PC-3 (cell line): ENCODE measurements around the gene DENND10. TPM values are rescaled to one million over a fixed set of nuclear protein-coding genes. Genes with fewer than 3 reads are reported as not detected.

Experiments used
- ATAC-seq: fragments of 200-7000 bp; cut with Tn5 transposase; 2 replicates; pipeline ENCODE4 v1.9.1; 2020; ENCODE audit warnings: mild to moderate bottlenecking, moderate library complexity
- BruUV-seq: library from RNA; stranded (reverse); fragments of 400-500 nt; replicated peaks from 2 replicates; lab custom pipeline; 2021; lab: Mats Ljungman, UMichigan
- CTCF ChIA-PET: fragments of 300-600 bp; sonication (Branson Sonifier 250); formaldehyde crosslinking; loops from one replicate; lab custom pipeline; 2022; ENCODE audit warnings: antibody characterized with exemption; lab: Charles Lee
- POLR2A ChIA-PET: fragments of 300-600 bp; sonication (Branson Sonifier 250); formaldehyde crosslinking; loops from one replicate; lab custom pipeline; 2022; ENCODE audit warnings: antibody characterized with exemption; ENCODE audit not compliant: unreplicated experiment; lab: Charles Lee
- DNase-seq: peaks from one replicate; pipeline ENCODE4 v3.0.0-alpha.2; 2015
- H2AFZ ChIP-seq: fragments of 300-600 bp; sonication (generic); 2 replicates; pipeline ENCODE4 v1.6.0; 2016; ENCODE audit warnings: antibody characterized with exemption, low read length
- H3F3A ChIP-seq: fragments of 300-600 bp; sonication (generic); one replicate; pipeline ENCODE4 v1.6.0; 2017; ENCODE audit warnings: antibody characterized with exemption, low read length, control low read depth, mild to moderate bottlenecking; ENCODE audit not compliant: unreplicated experiment
- H3K27ac ChIP-seq: fragments of 300-600 bp; sonication (generic); 2 replicates; pipeline ENCODE4 v1.5.1; 2016; ENCODE audit warnings: mild to moderate bottlenecking, low read length
- H3K27me3 ChIP-seq: fragments of 300-600 bp; sonication (generic); 2 replicates; pipeline ENCODE4 v1.6.1; 2016; ENCODE audit warnings: low read length, mixed read lengths
- H3K36me3 ChIP-seq: fragments of 300-600 bp; sonication (generic); 2 replicates; pipeline ENCODE4 v1.6.1; 2016; ENCODE audit warnings: low read depth, mixed run types, low read length, mixed read lengths
- H3K4me1 ChIP-seq: fragments of 300-600 bp; sonication (generic); 2 replicates; pipeline ENCODE4 v1.5.1; 2016; ENCODE audit warnings: low read length; ENCODE audit not compliant: insufficient read depth
- H3K4me2 ChIP-seq: fragments of 300-600 bp; sonication (generic); 2 replicates; pipeline ENCODE4 v1.6.0; 2016; ENCODE audit warnings: low read length
- H3K4me3 ChIP-seq: fragments of 300-600 bp; sonication (generic); 2 replicates; pipeline ENCODE4 v1.5.1; 2016; ENCODE audit warnings: mild to moderate bottlenecking, low read length, mixed read lengths
- H3K79me2 ChIP-seq: fragments of 300-600 bp; sonication (generic); 2 replicates; pipeline ENCODE4 v1.6.1; 2017; ENCODE audit warnings: low read length, mixed read lengths
- H3K9ac ChIP-seq: fragments of 300-600 bp; sonication (generic); 2 replicates; pipeline ENCODE4 v1.6.0; 2016; ENCODE audit warnings: mild to moderate bottlenecking, low read length
- H3K9me2 ChIP-seq: fragments of 300-600 bp; sonication (generic); replicated peaks from 2 replicates; pipeline ENCODE4 v1.6.1; 2016; ENCODE audit warnings: mixed run types, low read length, mixed read lengths
- H3K9me3 ChIP-seq: fragments of 300-600 bp; sonication (generic); 2 replicates; pipeline ENCODE4 v1.6.1; 2016; ENCODE audit warnings: low read length, mixed read lengths
- H4K20me1 ChIP-seq: fragments of 300-600 bp; sonication (generic); 2 replicates; pipeline ENCODE4 v1.6.1; 2016; ENCODE audit warnings: low read length, mixed read lengths
- EZH2 ChIP-seq: fragments of 300-600 bp; sonication (generic); IDR thresholded peaks from one replicate; pipeline ENCODE4 v1.6.1; 2017; ENCODE audit warnings: antibody characterized with exemption, mild to moderate bottlenecking, low read length; ENCODE audit not compliant: unreplicated experiment
- EZH2phosphoT487 ChIP-seq: fragments of 300-600 bp; sonication (generic); IDR thresholded peaks from 2 replicates; pipeline ENCODE4 v1.6.1; 2018; ENCODE audit warnings: mild to moderate bottlenecking, antibody characterized with exemption, low read length, borderline replicate concordance
- intact Hi-C: fragments of 100-400 bp; cut with micrococcal nuclease; formaldehyde crosslinking; loops from 2 replicates; pipeline ENCODE4 v1.9.0; 2023
- total RNA-seq: library from RNA; depleted of rRNA; stranded (reverse); fragments of >200 nt; gene quantifications from 2 replicates; pipeline ENCODE4 v1.2.3, GENCODE V29; 2014
- TF ChIP-seq, protein P1 (sequence below): fragments of 300-600 bp; sonication (generic); conservative IDR thresholded peaks from 2 replicates; pipeline ENCODE4 v1.5.1; 2017; ENCODE audit warnings: antibody characterized with exemption, low read depth, mild to moderate bottlenecking, low read length

The DENND10 gene
- total RNA-seq, 1 experiment from 2014 or later, result 28.9 TPM

- ChIA-PET POLR2A (no interaction called here), CTCF (no interaction called here)
- peaks cover 1% of the 10 kb centered on the region for H4K20me1 ChIP-seq
- no peak overlapping the region for H3K9ac ChIP-seq
- no TSS peak for BruUV-seq
- H3K9me3 ChIP-seq, result no peaks in the 10 kb centered on the region
- H3K4me3 ChIP-seq, result no peak overlapping the region
- H3K9me2 ChIP-seq, result no peaks in the 10 kb centered on the region
- no peak overlapping the region for H2AFZ ChIP-seq
- TF ChIP-seq, protein P1, sequence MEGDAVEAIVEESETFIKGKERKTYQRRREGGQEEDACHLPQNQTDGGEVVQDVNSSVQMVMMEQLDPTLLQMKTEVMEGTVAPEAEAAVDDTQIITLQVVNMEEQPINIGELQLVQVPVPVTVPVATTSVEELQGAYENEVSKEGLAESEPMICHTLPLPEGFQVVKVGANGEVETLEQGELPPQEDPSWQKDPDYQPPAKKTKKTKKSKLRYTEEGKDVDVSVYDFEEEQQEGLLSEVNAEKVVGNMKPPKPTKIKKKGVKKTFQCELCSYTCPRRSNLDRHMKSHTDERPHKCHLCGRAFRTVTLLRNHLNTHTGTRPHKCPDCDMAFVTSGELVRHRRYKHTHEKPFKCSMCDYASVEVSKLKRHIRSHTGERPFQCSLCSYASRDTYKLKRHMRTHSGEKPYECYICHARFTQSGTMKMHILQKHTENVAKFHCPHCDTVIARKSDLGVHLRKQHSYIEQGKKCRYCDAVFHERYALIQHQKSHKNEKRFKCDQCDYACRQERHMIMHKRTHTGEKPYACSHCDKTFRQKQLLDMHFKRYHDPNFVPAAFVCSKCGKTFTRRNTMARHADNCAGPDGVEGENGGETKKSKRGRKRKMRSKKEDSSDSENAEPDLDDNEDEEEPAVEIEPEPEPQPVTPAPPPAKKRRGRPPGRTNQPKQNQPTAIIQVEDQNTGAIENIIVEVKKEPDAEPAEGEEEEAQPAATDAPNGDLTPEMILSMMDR, result no peak
- TF ChIP-seq EZH2phosphoT487 (no peak), EZH2 (no peak)
- H3K36me3 ChIP-seq, result no peaks in the 10 kb centered on the region
- no peak overlapping the region for H3K4me2 ChIP-seq
- intact Hi-C loops, result no loop called here
- no peaks in the 10 kb centered on the region for H3F3A ChIP-seq
- DNase-seq (no peak), ATAC-seq (no peak)
- peaks cover 19% of the 10 kb centered on the region for H3K79me2 ChIP-seq
- 0 out of 2 replicates have a peak, but pooled peaks cover 2% of the 10 kb centered on the region for H3K4me1 ChIP-seq
- no peak overlapping the region for H3K27ac ChIP-seq
- no peaks in the 10 kb centered on the region for H3K27me3 ChIP-seq
These were observed 19.0 kb upstream of the DENND10 start for GRCh38 chr10:119084896-119085295.

GRCh38 chr10:119087271-119087882 lies 16.5 kb upstream of the DENND10 start:
- no peaks in the 10 kb centered on the region for H3K36me3 ChIP-seq
- no peaks in the 10 kb centered on the region for H3F3A ChIP-seq
- H3K4me3 ChIP-seq, result no peak overlapping the region
- no peaks in the 10 kb centered on the region for H3K79me2 ChIP-seq
- no peaks in the 10 kb centered on the region for H3K9me3 ChIP-seq
- intact Hi-C loops, result no loop called here
- ATAC-seq (no peak), DNase-seq (no peak)
- no peak overlapping the region for H3K4me2 ChIP-seq
- H3K27ac ChIP-seq, result no peak overlapping the region
- H2AFZ ChIP-seq, result no peak overlapping the region
- H3K4me1 ChIP-seq, result peaks cover 12% of the 10 kb centered on the region
- H3K27me3 ChIP-seq, result no peaks in the 10 kb centered on the region
- no TSS peak for BruUV-seq
- ChIA-PET POLR2A (no interaction called here), CTCF (no interaction called here)
- TF ChIP-seq EZH2, result no peak
- TF ChIP-seq, protein P1, result no peak
- TF ChIP-seq EZH2phosphoT487, result no peak
- H3K9me2 ChIP-seq, result no peaks in the 10 kb centered on the region
- no peak overlapping the region for H3K9ac ChIP-seq
- H4K20me1 ChIP-seq, result no peaks in the 10 kb centered on the region

GRCh38 chr10:119090026-119090795 lies 13.7 kb upstream of the DENND10 start:
- Histone ChIP-seq H3K36me3 (no peaks in the 10 kb centered on the region), H3K4me3 (no peak overlapping the region), H3K4me1 (peaks cover 12% of the 10 kb centered on the region), H3K79me2 (no peaks in the 10 kb centered on the region), H3K9me2 (no peaks in the 10 kb centered on the region), H3F3A (no peaks in the 10 kb centered on the region), H2AFZ (no peak overlapping the region), H4K20me1 (no peaks in the 10 kb centered on the region), H3K4me2 (peak overlapping the region; percentile 40), H3K9me3 (no peaks in the 10 kb centered on the region), H3K9ac (peak overlapping the region; percentile 2; the same call in 1 of the 2 replicates), H3K27ac (peak overlapping the region; percentile 79), H3K27me3 (no peaks in the 10 kb centered on the region)
- TF ChIP-seq EZH2 (no peak), EZH2phosphoT487 (no peak)
- TF ChIP-seq, protein P1, result no peak
- DNase-seq, result no peak
- BruUV-seq, result no TSS peak
- intact Hi-C loops, result no loop called here
- CTCF ChIA-PET, result interaction anchor here (0.7 to 0.9 kb wide), 2 partner anchors 11 to 65 kb away, joined by 3 read pairs; no protein-coding TSS in a partner anchor
- POLR2A ChIA-PET, result interaction anchor here (0.8 kb wide), 1 partner anchor 9 kb away, joined by 7 read pairs; no protein-coding TSS in a partner anchor
- ATAC-seq, result no peak; the same call in 1 of the 2 replicates
